Measurements from ENCODE around the gene A4GALT.
"Not testable (repeated sequence)": the region's sequence is repeated elsewhere in the genome, so short reads cannot be mapped to it uniquely, and the experiment has no call there.

The A4GALT gene, protein sequence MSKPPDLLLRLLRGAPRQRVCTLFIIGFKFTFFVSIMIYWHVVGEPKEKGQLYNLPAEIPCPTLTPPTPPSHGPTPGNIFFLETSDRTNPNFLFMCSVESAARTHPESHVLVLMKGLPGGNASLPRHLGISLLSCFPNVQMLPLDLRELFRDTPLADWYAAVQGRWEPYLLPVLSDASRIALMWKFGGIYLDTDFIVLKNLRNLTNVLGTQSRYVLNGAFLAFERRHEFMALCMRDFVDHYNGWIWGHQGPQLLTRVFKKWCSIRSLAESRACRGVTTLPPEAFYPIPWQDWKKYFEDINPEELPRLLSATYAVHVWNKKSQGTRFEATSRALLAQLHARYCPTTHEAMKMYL

GRCh38 chr22:42720263-42721044, at the start of gene A4GALT:
Gene A4GALT (minus strand): TSS chr22:42720870. CDS start chr22:42693951, 26,919 bp downstream.
- no peak for DNase-seq

DNA sequence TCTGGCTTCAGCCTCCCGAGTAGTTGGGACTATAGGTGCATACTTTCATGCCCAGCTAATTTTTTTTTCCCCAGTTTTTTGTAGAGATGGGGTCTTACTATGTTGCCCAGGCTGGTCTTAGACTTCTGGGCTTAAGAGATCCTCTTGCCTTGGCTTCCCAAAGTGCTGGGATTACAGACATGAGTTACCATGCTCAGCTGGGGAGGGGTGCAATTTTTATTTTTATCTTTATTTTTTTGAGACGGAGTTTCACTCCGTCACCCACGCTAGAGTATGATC, 49.7 kb upstream of the A4GALT start:
- DNase-seq: no peak

- no peak for DNase-seq
Observed at GRCh38 chr22:42769574-42770447, 49.1 kb upstream of the A4GALT start.

DNA sequence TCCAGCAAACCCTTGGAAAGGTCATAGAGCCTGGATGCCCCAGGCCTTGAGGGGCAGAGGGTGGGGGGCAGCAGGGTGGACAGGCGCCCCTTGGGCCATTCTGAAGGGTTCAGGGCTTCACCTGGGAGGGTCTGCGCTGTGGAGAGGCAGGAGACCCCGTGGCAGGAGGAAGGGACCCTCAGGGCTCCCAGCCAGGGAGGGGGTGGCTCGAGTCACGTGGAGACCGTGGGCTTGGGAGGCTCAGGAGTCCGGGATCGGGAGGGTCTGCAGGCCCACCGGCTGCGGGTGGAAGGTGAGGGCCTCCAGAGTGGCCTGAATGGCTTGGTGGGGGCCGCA, 48.5 kb upstream of the A4GALT start:
- DNase-seq: no peak

DNA sequence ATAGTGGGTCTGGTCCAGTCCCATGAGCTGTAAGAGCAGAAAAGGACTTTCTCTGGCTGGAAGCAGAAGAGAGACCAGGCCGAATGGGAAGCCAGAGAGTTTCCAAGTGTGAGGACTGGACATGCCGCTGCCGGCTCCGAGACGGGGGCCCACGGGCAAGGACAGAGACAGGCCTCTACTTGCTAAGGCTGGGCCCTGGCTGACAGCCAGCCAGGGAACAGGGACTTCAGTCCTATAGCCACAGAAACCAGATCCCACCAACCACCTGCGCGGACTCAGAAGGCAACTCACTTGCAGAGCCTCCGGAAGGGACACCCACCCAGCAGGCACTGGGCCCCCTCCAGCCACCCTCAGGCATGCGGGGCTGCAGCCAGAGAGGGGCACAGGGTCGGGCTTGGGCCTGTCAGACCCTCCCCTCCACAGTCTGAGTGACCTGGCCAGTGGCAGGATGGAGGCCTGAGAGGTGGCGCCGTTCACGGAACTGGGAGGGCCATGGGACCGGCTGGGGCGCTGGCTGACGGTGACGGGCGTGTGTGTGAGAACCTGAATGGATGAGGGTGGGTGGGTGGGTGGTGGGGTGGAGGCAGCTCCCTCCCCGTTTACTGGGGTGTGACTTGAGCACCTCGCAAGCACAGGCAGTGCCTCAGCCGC, 47.8 kb upstream of the A4GALT start:
- no peak for DNase-seq

- DNase-seq: no peak
Observed at GRCh38 chr22:42766860-42767259, 46.2 kb upstream of the A4GALT start.

GRCh38 chr22:42764895-42765363, 44.3 kb upstream of the A4GALT start:
- no peak for DNase-seq

GRCh38 chr22:42763965-42764480, 43.4 kb upstream of the A4GALT start:
- no peak for DNase-seq

DNA sequence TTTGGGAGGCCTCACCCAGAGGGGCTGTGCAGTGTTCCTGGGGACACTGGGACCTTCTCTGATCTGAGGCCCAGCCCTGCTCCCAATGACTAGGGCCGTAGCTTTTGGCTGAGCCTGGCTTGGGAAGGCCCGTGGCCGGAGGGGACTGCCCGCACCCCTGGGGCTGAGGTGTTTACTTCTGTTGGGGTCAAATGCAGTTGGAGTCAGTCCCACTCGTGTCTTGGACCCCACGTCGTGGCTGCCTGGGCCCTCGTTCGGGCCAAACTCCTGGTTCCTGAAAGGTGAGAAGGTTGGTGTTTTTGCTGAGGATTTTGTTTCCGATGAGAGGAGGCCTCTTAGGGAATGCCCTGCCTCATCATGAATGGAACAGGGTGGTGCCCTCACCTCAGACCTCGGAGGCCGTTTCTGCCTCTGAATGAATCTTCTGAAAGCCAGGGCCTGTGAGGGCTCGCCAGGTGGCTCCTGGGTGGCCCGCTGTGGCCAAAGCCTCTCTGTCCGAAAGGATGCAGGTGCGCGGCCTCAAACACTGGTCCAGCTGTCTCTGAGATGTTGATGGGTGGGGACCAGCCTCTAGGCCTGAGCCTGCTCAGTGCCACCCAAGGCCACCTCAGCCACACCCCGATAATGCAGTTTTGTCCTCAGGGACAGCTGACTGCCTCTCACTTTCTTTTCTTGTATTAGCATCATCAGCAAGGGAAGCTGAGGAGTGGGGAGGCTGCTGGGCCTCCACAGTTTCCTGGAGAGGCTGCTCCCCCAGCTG, 40.3 kb upstream of the A4GALT start:
- DNase-seq: no peak

DNA sequence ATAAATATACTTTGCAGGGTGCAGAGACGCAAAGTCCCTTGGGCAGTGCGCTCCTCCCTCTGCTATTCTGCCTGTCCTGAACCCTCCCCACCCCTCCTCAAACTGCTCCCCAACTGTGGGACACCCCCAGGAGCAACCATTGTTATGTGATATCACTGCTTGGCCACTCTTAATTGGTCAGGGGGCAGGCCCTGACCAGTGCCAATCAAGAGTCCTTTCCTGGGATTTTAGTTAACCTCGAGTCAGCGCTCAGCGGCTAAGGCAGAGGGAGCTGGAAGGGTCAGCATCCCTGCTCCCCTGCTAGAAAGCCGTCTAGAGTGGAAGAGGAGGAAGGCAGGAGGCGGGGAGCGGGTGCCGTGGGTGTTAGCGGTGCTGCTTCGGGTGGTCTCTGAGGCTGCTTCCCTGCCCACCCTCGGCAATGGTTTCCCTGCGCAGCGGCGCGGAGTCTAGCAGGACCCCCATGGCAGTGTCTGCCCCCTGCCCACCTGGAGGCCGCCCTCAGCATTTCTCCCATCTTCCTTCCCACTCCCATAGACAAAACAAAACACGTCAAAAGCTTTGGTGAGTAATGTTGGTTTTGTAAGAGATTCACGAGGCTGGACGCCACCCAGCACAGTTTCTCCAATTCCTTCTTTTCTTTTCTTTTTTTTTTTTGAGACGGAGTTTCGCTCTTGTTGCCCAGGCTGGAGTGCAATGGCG, 38.4 kb upstream of the A4GALT start:
- DNase-seq: no peak

- not testable (repeated sequence) for DNase-seq
Observed at GRCh38 chr22:42755553-42755952, 34.9 kb upstream of the A4GALT start.

DNA sequence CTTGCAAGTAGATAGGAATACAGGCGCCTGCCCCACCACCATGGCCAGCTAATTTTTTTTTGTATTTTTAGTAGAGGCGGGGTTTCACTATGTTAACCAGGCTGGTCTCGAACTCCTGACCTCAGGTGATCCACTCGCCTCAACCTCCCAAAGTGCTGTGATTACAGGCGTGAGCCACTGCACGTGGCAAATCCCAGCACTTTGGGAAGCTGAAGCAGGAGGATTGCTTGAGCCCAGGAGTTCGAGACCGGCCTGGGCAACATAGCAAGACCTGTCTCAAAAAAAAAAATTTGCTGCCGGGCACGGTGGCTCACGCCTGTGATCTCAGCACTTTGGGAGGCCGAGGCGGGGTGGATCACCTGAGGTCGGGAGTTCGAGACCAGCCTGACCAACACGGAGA, 34.5 kb upstream of the A4GALT start:
- not testable (repeated sequence) for DNase-seq

DNA sequence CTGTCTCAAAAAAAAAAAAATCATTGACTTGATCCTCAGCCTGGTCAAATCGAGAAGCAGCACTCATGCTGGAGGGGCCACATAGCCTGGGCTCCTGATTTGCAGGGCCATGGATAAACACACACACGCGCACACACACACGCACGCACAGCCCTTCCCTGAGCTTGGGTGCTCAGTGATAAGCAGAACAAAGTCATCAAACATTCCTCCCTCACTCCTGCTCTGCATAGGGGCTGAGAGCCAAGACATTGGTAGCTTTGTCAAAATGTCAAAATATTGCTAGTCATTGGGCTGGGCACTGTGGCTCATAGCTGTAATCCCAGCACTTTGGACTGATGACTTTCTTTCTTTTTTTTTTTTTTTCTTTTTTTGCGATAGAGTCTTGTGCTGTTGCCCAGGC, 34.0 kb upstream of the A4GALT start:
- DNase-seq: no peak

DNA sequence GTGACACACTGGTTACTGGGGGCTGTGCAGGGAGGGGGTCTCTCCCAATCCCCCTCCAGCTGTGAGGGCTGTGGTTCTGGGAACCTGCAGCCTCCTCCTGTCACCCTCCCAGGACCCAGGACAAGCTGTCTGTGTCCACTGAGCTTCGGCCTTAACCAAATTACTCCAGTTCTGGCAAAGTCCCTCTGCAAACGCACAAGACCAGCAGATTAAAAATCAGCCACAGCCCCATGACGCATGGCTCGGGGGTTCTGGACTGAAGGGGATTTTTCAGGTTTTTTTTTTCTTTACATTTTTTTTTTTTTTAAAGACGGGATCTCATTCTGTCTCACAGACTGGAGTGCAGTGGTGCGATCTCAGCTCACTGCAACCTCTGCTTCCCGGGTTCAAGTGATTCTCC, 32.2 kb upstream of the A4GALT start:
- no peak for DNase-seq

DNA sequence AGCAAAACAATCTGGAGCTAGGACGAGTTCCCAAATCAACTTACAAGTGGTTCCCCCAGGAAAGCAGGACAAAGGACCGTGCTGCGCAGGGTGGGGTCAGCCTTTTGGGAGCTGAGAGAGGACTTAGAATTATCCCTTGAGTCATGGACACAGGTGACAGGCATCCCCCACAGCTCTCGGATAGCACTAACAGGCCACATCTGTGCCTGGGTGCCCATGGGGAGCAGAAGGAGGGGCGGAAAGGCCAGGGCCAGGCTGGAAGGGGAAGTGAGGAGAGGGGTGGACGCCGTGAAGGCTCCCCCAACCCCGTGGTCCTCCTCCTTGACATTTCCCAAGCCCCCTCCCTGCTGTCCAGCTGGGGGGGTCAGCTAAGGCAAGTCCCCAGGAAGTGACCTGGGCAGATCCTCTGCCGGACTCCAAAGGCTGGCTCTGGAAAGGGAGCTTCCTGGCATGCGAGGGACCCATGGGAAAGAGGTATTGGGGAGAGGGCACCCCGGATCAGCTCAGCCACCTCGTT, 31.6 kb upstream of the A4GALT start:
- no peak for DNase-seq

DNA sequence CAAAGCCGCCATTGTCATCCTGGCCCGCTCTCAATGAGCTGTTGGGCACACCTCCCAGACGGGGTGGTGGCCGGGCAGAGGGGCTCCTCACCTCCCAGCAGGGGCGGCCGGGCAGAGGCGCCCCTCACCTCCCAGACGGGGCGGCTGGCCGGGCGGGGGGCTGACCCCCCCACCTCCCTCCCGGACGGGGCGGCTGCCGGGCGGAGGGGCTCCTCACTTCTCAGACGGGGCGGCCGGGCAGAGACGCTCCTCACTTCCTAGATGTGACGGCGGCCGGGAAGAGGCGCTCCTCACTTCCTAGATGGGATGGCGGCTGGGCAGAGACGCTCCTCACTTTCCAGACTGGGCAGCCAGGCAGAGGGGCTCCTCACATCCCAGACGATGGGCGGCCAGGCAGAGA, 29.8 kb upstream of the A4GALT start:
- not testable (repeated sequence) for DNase-seq

GRCh38 chr22:42747701-42748513, 27.2 kb upstream of the A4GALT start:
- DNase-seq: no peak

DNA sequence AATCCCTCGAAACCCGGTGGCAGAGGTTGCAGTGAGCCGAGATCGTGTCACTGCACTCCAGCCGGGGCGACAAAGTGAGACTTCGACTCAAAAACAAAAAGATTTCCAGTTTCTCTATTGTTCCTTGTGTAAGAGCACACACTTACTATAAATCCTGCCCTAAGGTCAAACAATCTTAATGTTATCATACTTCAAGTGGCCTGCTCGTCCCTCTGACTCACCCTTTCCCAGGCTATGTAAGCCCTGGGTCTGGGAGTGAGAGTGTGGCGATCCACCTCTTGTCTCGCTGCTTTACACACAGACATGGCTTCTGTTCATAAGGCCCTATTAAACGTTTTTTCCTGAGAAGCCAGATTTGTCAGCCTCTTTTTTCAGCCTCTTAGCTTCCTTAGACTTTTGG, 24.4 kb upstream of the A4GALT start:
- DNase-seq: no peak

GRCh38 chr22:42743501-42743991, 22.9 kb upstream of the A4GALT start:
- DNase-seq: no peak

DNA sequence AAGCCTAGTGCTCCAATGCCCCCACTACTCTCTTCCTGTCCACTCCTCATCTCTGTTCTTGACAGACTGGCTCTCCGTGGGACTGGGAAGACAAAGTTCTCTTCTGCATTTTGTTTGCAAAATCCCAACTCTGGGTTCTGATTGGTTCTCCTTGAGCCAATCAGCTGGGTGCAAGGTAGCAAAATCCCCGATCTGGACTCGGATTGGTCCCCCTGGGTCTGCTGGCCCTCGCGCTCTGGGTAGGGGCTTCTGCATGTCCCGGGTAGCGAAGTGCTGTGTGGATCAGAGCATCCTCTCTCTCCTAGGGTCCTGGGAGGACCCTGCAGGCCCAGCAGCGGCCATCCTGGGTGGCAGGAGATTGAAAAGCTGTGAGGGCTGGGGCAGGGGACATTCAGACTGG, 22.3 kb upstream of the A4GALT start:
- no peak for DNase-seq

All from activated naive CD4-positive, alpha-beta T cell treated with Interleukin-2 at 50 U/mL for 16 hours (primary cell).